ENCODE results near the gene AFAP1. TPM values are rescaled to one million over a fixed set of nuclear protein-coding genes. Genes with fewer than 3 reads are reported as not detected.

Gene AFAP1
- total RNA-seq, 2 donors from 2014 or later, result 18.2 to 22.5 TPM

DNA sequence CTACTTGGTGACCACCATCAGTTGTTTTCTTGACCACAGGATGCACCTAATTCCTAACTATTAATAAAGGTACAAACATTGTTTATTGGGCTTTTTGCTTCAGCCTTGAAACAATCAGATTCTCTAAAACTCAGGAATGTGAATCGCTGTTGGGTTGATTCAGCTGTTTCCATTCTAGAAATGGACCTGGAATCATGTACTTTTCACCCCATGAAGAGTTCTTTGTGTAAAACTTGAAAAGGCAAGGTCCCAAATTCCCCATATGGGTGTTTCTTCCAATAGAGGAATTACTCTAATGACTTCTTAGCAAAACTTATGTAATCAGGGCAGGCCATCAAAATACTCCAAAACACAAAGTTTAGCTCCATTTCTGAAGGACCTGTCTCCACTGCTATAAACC, 7.4 kb downstream of the AFAP1 start:
- Histone ChIP-seq H3K36me3 (ENCODE audit: control insufficient read depth, insufficient read depth, low read length) (peaks cover 6% of the 10 kb centered on the region), H3K9me3 (ENCODE audit: control insufficient read depth, low read length) (no peaks in the 10 kb centered on the region), H3K27me3 (ENCODE audit: control insufficient read depth, insufficient read depth, low read length, poor library complexity, severe bottlenecking) (no peaks in the 10 kb centered on the region), H3K4me1 (ENCODE audit: control insufficient read depth, insufficient read depth, low read length) (no peaks in the 10 kb centered on the region), H3K9ac (ENCODE audit: extremely low read depth, low read length, poor library complexity, severe bottlenecking) (no peak overlapping the region), H3K27ac (ENCODE audit: low read depth, low read length) (no peak overlapping the region), H3K4me3 (ENCODE audit: low read length) (no peak overlapping the region)
- Mint-ChIP-seq H3K27me3 (ENCODE audit: insufficient read depth) (no peaks in the 10 kb centered on the region), H3K36me3 (ENCODE audit: low read depth) (peaks cover 15% of the 10 kb centered on the region), H3K27ac (no peak overlapping the region), H3K4me3 (no peak overlapping the region), H3K4me1 (peaks cover 19% of the 10 kb centered on the region), H3K9me3 (no peaks in the 10 kb centered on the region)
- WGBS, 2 experiments (ENCODE audit: insufficient coverage in 1 of 2, insufficient read length in 1 of 2), result 94 to 100% methylated on average over 1 of the region's 1 CpG
- TF ChIP-seq, protein P1, sequence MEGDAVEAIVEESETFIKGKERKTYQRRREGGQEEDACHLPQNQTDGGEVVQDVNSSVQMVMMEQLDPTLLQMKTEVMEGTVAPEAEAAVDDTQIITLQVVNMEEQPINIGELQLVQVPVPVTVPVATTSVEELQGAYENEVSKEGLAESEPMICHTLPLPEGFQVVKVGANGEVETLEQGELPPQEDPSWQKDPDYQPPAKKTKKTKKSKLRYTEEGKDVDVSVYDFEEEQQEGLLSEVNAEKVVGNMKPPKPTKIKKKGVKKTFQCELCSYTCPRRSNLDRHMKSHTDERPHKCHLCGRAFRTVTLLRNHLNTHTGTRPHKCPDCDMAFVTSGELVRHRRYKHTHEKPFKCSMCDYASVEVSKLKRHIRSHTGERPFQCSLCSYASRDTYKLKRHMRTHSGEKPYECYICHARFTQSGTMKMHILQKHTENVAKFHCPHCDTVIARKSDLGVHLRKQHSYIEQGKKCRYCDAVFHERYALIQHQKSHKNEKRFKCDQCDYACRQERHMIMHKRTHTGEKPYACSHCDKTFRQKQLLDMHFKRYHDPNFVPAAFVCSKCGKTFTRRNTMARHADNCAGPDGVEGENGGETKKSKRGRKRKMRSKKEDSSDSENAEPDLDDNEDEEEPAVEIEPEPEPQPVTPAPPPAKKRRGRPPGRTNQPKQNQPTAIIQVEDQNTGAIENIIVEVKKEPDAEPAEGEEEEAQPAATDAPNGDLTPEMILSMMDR (conservative IDR thresholded peaks at IDR 0.05), result no peak
- no peak for DNase-seq

DNA sequence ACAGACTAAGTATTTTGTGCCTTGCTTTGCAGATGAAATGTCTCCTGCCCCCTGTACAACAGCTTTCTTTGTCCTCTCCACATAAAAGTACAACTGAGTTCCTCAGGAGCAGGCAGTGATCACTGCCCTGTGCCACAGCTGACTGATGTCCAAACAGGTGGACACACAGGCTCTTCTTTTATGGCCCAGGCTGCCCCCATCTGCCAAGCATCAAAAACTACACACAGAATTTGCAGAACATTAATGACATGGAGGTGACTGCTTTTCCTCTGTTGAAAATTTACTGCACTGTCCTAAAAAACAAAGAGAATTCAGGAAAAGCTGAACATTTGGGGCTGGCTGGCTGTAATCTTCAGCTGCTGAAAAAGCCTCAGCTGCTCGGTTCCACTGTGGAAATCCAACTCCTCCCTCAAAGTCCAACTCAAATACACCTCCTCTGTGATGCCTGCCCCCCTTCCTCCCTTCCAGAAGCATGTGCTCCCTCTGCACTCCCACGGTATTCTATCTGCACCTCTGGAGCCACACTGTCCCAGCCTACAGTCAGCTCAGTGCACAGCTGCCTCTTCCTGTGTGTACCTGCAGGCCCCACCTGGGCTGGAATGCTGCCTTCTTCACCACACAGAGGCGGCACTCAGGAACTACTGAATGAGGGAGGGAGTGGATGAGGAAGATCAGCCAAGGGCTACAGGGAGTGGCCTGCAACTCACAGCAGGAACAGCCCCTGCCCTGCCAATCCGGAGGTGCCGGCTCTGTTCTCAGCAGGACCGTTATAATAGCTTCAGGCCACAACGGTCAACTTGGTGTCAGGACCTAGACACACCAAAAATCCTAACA, 10.3 kb downstream of the AFAP1 start:
- peak; percentile 81 for DNase-seq
- peaks cover 30% of the 10 kb centered on the region for H3K36me3 Mint-ChIP-seq (ENCODE audit: low read depth)
- H3K27me3 Mint-ChIP-seq (ENCODE audit: insufficient read depth), result no peaks in the 10 kb centered on the region
- Histone ChIP-seq H3K4me1 (ENCODE audit: control insufficient read depth, insufficient read depth, low read length) (no peaks in the 10 kb centered on the region), H3K4me3 (ENCODE audit: low read length) (no peak overlapping the region), H3K27me3 (ENCODE audit: control insufficient read depth, insufficient read depth, low read length, poor library complexity, severe bottlenecking) (no peaks in the 10 kb centered on the region), H3K36me3 (ENCODE audit: control insufficient read depth, insufficient read depth, low read length) (peaks cover 11% of the 10 kb centered on the region), H3K27ac (ENCODE audit: low read depth, low read length) (no peak overlapping the region), H3K9ac (ENCODE audit: extremely low read depth, low read length, poor library complexity, severe bottlenecking) (no peak overlapping the region), H3K9me3 (ENCODE audit: control insufficient read depth, low read length) (peaks cover 14% of the 10 kb centered on the region)
- H3K9me3 Mint-ChIP-seq, result peaks cover 14% of the 10 kb centered on the region
- peak overlapping the region; percentile 32 for H3K27ac Mint-ChIP-seq
- peaks cover 19% of the 10 kb centered on the region for H3K4me1 Mint-ChIP-seq
- TF ChIP-seq, protein P1 (conservative IDR thresholded peaks at IDR 0.05), result peak; percentile 37
- no peak overlapping the region for H3K4me3 Mint-ChIP-seq
- 16 to 36% methylated on average over 4 to 7 of the region's 7 CpGs for WGBS, 2 experiments (ENCODE audit: insufficient coverage in 1 of 2, insufficient read length in 1 of 2)

GRCh38 chr4:7928711-7929110, 10.9 kb downstream of the AFAP1 start:
- peaks cover 28% of the 10 kb centered on the region for H3K36me3 Mint-ChIP-seq (ENCODE audit: low read depth)

More at GRCh38 chr4:7928711-7929110, 10.9 kb downstream of the AFAP1 start:
- Histone ChIP-seq H3K9me3 (ENCODE audit: control insufficient read depth, low read length) (peaks cover 18% of the 10 kb centered on the region), H3K4me1 (ENCODE audit: control insufficient read depth, insufficient read depth, low read length) (no peaks in the 10 kb centered on the region), H3K36me3 (ENCODE audit: control insufficient read depth, insufficient read depth, low read length) (peaks cover 9% of the 10 kb centered on the region), H3K9ac (ENCODE audit: extremely low read depth, low read length, poor library complexity, severe bottlenecking) (no peak overlapping the region), H3K4me3 (ENCODE audit: low read length) (no peak overlapping the region), H3K27ac (ENCODE audit: low read depth, low read length) (no peak overlapping the region), H3K27me3 (ENCODE audit: control insufficient read depth, insufficient read depth, low read length, poor library complexity, severe bottlenecking) (no peaks in the 10 kb centered on the region)
- Mint-ChIP-seq H3K4me3 (no peak overlapping the region), H3K27ac (no peak overlapping the region), H3K9me3 (peaks cover 14% of the 10 kb centered on the region), H3K27me3 (ENCODE audit: insufficient read depth) (no peaks in the 10 kb centered on the region), H3K4me1 (peaks cover 19% of the 10 kb centered on the region)
- WGBS, 2 experiments (ENCODE audit: insufficient coverage in 1 of 2, insufficient read length in 1 of 2), result 90 to 94% methylated on average over 3 to 7 of the region's 7 CpGs
- TF ChIP-seq, protein P1 (conservative IDR thresholded peaks at IDR 0.05), result no peak
- no peak for DNase-seq
